Left ventricle myocardium inferior (tissue), 1 donor: ENCODE results near the gene FOXJ3. TPM values are rescaled to one million over a fixed set of nuclear protein-coding genes. Genes with fewer than 3 reads are reported as not detected.

Source experiments
- DNase-seq: peaks from one replicate; pipeline ENCODE4 v3.0.0-alpha.2; 2020
- H3K27ac ChIP-seq: fragments of 200-600 bp; replicated peaks from 2 replicates; pipeline ENCODE4 v1.8.0; 2021
- H3K27me3 ChIP-seq: fragments of 200-600 bp; 2 replicates; pipeline ENCODE4 v1.8.0; 2021; ENCODE audit warnings: low read depth
- H3K36me3 ChIP-seq: fragments of 200-600 bp; 2 replicates; pipeline ENCODE4 v1.8.0; 2021
- H3K4me1 ChIP-seq: fragments of 200-600 bp; 2 replicates; pipeline ENCODE4 v1.8.0; 2021
- H3K4me3 ChIP-seq: fragments of 200-600 bp; 2 replicates; pipeline ENCODE4 v1.8.0; 2021; ENCODE audit warnings: mild to moderate bottlenecking, moderate library complexity
- H3K9me3 ChIP-seq: fragments of 200-600 bp; replicated peaks from 2 replicates; pipeline ENCODE4 v1.8.0; 2021
- CTCF ChIP-seq: fragments of 200-600 bp; IDR thresholded peaks from 2 replicates; pipeline ENCODE4 v1.8.0; 2021; ENCODE audit warnings: antibody characterized with exemption, mild to moderate bottlenecking, borderline replicate concordance
- intact Hi-C: fragments of 100-400 bp; cut with micrococcal nuclease; formaldehyde crosslinking; loops from one replicate; pipeline ENCODE4 v1.11.0; 2022
- total RNA-seq: library from RNA; stranded (reverse); fragmentation: NEBNext Ultra II Directional; extraction: Animal tissue kit (Norgen Biotek cat#: 25700); gene quantifications from one replicate; pipeline ENCODE4 v1.2.1, GENCODE V29; 2021
- donor health status: DM: no; HTN: yes; CAD: no; lungs with severe emphysema.

FOXJ3 gene
- total RNA-seq, 1 donor from 2014 or later = 40.7 TPM

GRCh38 chr1:42333662-42334239, 1.3 kb downstream of the FOXJ3 start:
- no peaks in the 10 kb centered on the region for H3K27me3 ChIP-seq
- H3K36me3 ChIP-seq = no peaks in the 10 kb centered on the region
- peak overlapping the region; percentile 97 for H3K27ac ChIP-seq
- no peaks in the 10 kb centered on the region for H3K9me3 ChIP-seq
- peak overlapping the region; percentile 95 for H3K4me3 ChIP-seq
- peaks cover 77% of the 10 kb centered on the region for H3K4me1 ChIP-seq
- no peak for DNase-seq
- TF ChIP-seq CTCF = no peak
- intact Hi-C loops = loop anchor here (10.0 kb wide), 1 partner anchor 121 kb away; the partner anchor contains the start of genes PPCS and ZMYND12

GRCh38 chr1:42332877-42333276, 2.2 kb downstream of the FOXJ3 start:
- no peak overlapping the region for H3K27ac ChIP-seq
- H3K27me3 ChIP-seq = no peaks in the 10 kb centered on the region
- H3K36me3 ChIP-seq = no peaks in the 10 kb centered on the region
- no peak for TF ChIP-seq CTCF
- no peaks in the 10 kb centered on the region for H3K9me3 ChIP-seq
- H3K4me1 ChIP-seq = peaks cover 86% of the 10 kb centered on the region
- no peak for DNase-seq
- intact Hi-C loops = loop anchor here (10.0 kb wide), 1 partner anchor 122 kb away; the partner anchor contains the start of genes PPCS and ZMYND12
- H3K4me3 ChIP-seq = peak overlapping the region; percentile 95

GRCh38 chr1:42330215-42330614, 4.8 kb downstream of the FOXJ3 start:
- intact Hi-C loops = loop anchor here (10.0 kb wide), 1 partner anchor 125 kb away; the partner anchor contains the start of genes PPCS and ZMYND12
- no peaks in the 10 kb centered on the region for H3K36me3 ChIP-seq
- TF ChIP-seq CTCF = no peak
- H3K4me3 ChIP-seq = no peak overlapping the region
- peaks cover 98% of the 10 kb centered on the region for H3K4me1 ChIP-seq
- H3K27ac ChIP-seq = no peak overlapping the region
- no peak for DNase-seq
- no peaks in the 10 kb centered on the region for H3K27me3 ChIP-seq
- H3K9me3 ChIP-seq = no peaks in the 10 kb centered on the region

GRCh38 chr1:42328916-42329496, 6.0 kb downstream of the FOXJ3 start:
- TF ChIP-seq CTCF = no peak
- intact Hi-C loops = no loop called here

GRCh38 chr1:42328047-42328625, 6.9 kb downstream of the FOXJ3 start:
- H3K9me3 ChIP-seq = no peaks in the 10 kb centered on the region
- no peaks in the 10 kb centered on the region for H3K36me3 ChIP-seq
- TF ChIP-seq CTCF = no peak
- H3K4me3 ChIP-seq = no peak overlapping the region
- H3K4me1 ChIP-seq = peaks cover 96% of the 10 kb centered on the region
- no peaks in the 10 kb centered on the region for H3K27me3 ChIP-seq
- DNase-seq = no peak
- no peak overlapping the region for H3K27ac ChIP-seq
- intact Hi-C loops = no loop called here

More at GRCh38 chr1:42328916-42329496, 6.0 kb downstream of the FOXJ3 start:
- DNase-seq = no peak
- H3K36me3 ChIP-seq = no peaks in the 10 kb centered on the region
- no peaks in the 10 kb centered on the region for H3K9me3 ChIP-seq
- H3K27me3 ChIP-seq = no peaks in the 10 kb centered on the region
- H3K4me1 ChIP-seq = peaks cover 98% of the 10 kb centered on the region
- H3K4me3 ChIP-seq = no peak overlapping the region
- H3K27ac ChIP-seq = no peak overlapping the region
